ENCODE measurements around the gene ITPR1. TPM values are rescaled to one million over a fixed set of nuclear protein-coding genes. Genes with fewer than 3 reads are reported as not detected.

ITPR1 gene
- total and polyA plus RNA-seq, 2 experiments from 2014 or later: 6.8 to 21.0 TPM

DNA sequence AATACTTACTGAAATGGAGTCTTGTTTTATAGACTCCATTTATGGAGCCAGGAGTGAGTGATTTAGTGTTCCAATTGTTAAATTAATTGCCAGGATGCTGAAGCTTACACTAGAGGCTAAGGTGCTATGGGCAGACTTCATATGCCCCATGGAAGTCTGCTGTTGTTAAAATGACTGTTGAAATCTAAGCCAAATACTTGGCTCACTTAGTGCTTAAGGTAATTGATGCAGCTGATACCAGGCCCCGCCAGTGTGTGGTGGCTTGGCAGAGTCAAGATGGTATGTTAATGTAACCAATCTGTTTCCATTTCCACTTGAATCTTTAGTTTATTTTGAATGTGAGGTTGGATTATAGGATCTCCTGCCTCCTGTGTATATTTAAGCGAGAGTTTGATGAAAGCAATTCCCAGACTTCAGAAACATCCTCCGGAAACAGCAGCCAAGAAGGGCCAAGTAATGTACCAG is 187.1 kb downstream of the ITPR1 start:
- Histone ChIP-seq H3K79me2 (replicated peaks; ENCODE audit: insufficient read depth) (no peaks in the 10 kb centered on the region), H3K36me3 (ENCODE audit: insufficient read depth) (no peaks in the 10 kb centered on the region), H3K27me3 (ENCODE audit: insufficient read depth) (no peaks in the 10 kb centered on the region), H3K4me2 (no peak overlapping the region), H4K20me1 (replicated peaks; ENCODE audit: insufficient read depth) (no peaks in the 10 kb centered on the region), H3K27ac (ENCODE audit: low read depth) (no peak overlapping the region), H2AFZ (no peak overlapping the region), H3F3A (replicated peaks; ENCODE audit: low read depth) (no peaks in the 10 kb centered on the region), H3K9me2 (ENCODE audit: insufficient read depth) (peaks cover 3% of the 10 kb centered on the region; the same call in 1 of the 2 replicates), H3K4me1 (ENCODE audit: insufficient read depth) (no peaks in the 10 kb centered on the region), H3K4me3 (no peak overlapping the region)
- no peak for DNase-seq (ENCODE audit: low spot score)
- TF ChIP-seq, protein P1, sequence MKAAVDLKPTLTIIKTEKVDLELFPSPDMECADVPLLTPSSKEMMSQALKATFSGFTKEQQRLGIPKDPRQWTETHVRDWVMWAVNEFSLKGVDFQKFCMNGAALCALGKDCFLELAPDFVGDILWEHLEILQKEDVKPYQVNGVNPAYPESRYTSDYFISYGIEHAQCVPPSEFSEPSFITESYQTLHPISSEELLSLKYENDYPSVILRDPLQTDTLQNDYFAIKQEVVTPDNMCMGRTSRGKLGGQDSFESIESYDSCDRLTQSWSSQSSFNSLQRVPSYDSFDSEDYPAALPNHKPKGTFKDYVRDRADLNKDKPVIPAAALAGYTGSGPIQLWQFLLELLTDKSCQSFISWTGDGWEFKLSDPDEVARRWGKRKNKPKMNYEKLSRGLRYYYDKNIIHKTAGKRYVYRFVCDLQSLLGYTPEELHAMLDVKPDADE (IDR thresholded peaks at IDR 0.05): no peak
- TF ChIP-seq EZH2 (IDR thresholded peaks at IDR 0.05; ENCODE audit: low read depth, unreplicated experiment) (no peak), NANOG (IDR thresholded peaks at IDR 0.05; ENCODE audit: borderline replicate concordance) (no peak), JUNB (IDR thresholded peaks at IDR 0.05; ENCODE audit: unreplicated experiment) (no peak), ZNF331 (CRISPR knock-in tag; IDR thresholded peaks at IDR 0.05; ENCODE audit: low read depth) (no peak), EZH2phosphoT487 (IDR thresholded peaks at IDR 0.05; ENCODE audit: unreplicated experiment) (no peak), CREB1 (CRISPR knock-in tag; IDR thresholded peaks at IDR 0.05; ENCODE audit: low read depth) (no peak), POLR2AphosphoS5 (IDR thresholded peaks at IDR 0.05; ENCODE audit: low read depth) (no peak), ZNF114 (CRISPR knock-in tag; IDR thresholded peaks at IDR 0.05) (no peak), STAT1 (IDR thresholded peaks at IDR 0.05; ENCODE audit: unreplicated experiment) (no peak)
- TF ChIP-seq, protein P2, sequence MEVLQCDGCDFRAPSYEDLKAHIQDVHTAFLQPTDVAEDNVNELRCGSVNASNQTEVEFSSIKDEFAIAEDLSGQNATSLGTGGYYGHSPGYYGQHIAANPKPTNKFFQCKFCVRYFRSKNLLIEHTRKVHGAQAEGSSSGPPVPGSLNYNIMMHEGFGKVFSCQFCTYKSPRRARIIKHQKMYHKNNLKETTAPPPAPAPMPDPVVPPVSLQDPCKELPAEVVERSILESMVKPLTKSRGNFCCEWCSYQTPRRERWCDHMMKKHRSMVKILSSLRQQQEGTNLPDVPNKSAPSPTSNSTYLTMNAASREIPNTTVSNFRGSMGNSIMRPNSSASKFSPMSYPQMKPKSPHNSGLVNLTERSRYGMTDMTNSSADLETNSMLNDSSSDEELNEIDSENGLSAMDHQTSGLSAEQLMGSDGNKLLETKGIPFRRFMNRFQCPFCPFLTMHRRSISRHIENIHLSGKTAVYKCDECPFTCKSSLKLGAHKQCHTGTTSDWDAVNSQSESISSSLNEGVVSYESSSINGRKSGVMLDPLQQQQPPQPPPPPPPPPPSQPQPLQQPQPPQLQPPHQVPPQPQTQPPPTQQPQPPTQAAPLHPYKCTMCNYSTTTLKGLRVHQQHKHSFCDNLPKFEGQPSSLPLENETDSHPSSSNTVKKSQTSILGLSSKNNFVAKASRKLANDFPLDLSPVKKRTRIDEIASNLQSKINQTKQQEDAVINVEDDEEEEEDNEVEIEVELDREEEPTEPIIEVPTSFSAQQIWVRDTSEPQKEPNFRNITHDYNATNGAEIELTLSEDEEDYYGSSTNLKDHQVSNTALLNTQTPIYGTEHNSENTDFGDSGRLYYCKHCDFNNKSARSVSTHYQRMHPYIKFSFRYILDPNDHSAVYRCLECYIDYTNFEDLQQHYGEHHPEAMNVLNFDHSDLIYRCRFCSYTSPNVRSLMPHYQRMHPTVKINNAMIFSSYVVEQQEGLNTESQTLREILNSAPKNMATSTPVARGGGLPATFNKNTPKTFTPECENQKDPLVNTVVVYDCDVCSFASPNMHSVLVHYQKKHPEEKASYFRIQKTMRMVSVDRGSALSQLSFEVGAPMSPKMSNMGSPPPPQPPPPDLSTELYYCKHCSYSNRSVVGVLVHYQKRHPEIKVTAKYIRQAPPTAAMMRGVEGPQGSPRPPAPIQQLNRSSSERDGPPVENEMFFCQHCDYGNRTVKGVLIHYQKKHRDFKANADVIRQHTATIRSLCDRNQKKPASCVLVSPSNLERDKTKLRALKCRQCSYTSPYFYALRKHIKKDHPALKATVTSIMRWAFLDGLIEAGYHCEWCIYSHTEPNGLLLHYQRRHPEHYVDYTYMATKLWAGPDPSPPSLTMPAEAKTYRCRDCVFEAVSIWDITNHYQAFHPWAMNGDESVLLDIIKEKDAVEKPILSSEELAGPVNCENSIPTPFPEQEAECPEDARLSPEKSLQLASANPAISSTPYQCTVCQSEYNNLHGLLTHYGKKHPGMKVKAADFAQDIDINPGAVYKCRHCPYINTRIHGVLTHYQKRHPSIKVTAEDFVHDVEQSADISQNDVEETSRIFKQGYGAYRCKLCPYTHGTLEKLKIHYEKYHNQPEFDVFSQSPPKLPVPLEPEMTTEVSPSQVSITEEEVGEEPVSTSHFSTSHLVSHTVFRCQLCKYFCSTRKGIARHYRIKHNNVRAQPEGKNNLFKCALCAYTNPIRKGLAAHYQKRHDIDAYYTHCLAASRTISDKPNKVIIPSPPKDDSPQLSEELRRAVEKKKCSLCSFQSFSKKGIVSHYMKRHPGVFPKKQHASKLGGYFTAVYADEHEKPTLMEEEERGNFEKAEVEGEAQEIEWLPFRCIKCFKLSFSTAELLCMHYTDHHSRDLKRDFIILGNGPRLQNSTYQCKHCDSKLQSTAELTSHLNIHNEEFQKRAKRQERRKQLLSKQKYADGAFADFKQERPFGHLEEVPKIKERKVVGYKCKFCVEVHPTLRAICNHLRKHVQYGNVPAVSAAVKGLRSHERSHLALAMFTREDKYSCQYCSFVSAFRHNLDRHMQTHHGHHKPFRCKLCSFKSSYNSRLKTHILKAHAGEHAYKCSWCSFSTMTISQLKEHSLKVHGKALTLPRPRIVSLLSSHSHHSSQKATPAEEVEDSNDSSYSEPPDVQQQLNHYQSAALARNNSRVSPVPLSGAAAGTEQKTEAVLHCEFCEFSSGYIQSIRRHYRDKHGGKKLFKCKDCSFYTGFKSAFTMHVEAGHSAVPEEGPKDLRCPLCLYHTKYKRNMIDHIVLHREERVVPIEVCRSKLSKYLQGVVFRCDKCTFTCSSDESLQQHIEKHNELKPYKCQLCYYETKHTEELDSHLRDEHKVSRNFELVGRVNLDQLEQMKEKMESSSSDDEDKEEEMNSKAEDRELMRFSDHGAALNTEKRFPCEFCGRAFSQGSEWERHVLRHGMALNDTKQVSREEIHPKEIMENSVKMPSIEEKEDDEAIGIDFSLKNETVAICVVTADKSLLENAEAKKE (CRISPR knock-in tag; IDR thresholded peaks at IDR 0.05): no peak
- TF ChIP-seq, protein P3, sequence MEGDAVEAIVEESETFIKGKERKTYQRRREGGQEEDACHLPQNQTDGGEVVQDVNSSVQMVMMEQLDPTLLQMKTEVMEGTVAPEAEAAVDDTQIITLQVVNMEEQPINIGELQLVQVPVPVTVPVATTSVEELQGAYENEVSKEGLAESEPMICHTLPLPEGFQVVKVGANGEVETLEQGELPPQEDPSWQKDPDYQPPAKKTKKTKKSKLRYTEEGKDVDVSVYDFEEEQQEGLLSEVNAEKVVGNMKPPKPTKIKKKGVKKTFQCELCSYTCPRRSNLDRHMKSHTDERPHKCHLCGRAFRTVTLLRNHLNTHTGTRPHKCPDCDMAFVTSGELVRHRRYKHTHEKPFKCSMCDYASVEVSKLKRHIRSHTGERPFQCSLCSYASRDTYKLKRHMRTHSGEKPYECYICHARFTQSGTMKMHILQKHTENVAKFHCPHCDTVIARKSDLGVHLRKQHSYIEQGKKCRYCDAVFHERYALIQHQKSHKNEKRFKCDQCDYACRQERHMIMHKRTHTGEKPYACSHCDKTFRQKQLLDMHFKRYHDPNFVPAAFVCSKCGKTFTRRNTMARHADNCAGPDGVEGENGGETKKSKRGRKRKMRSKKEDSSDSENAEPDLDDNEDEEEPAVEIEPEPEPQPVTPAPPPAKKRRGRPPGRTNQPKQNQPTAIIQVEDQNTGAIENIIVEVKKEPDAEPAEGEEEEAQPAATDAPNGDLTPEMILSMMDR (conservative IDR thresholded peaks at IDR 0.05; ENCODE audit: low read depth in 2 of 2): no peak
- TF ChIP-seq, protein P4, sequence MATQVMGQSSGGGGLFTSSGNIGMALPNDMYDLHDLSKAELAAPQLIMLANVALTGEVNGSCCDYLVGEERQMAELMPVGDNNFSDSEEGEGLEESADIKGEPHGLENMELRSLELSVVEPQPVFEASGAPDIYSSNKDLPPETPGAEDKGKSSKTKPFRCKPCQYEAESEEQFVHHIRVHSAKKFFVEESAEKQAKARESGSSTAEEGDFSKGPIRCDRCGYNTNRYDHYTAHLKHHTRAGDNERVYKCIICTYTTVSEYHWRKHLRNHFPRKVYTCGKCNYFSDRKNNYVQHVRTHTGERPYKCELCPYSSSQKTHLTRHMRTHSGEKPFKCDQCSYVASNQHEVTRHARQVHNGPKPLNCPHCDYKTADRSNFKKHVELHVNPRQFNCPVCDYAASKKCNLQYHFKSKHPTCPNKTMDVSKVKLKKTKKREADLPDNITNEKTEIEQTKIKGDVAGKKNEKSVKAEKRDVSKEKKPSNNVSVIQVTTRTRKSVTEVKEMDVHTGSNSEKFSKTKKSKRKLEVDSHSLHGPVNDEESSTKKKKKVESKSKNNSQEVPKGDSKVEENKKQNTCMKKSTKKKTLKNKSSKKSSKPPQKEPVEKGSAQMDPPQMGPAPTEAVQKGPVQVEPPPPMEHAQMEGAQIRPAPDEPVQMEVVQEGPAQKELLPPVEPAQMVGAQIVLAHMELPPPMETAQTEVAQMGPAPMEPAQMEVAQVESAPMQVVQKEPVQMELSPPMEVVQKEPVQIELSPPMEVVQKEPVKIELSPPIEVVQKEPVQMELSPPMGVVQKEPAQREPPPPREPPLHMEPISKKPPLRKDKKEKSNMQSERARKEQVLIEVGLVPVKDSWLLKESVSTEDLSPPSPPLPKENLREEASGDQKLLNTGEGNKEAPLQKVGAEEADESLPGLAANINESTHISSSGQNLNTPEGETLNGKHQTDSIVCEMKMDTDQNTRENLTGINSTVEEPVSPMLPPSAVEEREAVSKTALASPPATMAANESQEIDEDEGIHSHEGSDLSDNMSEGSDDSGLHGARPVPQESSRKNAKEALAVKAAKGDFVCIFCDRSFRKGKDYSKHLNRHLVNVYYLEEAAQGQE (IDR thresholded peaks at IDR 0.05; ENCODE audit: unreplicated experiment): no peak
- H3K27ac Mint-ChIP-seq: no peak overlapping the region
- peaks cover 11% of the 10 kb centered on the region; the same call in 2 of the 3 replicates for H3K4me1 Mint-ChIP-seq
- peaks cover 1% of the 10 kb centered on the region for H3K27me3 Mint-ChIP-seq (ENCODE audit: insufficient read depth, low read depth, poor library complexity)
- 0 out of 3 replicates have a peak, but pooled peaks cover 3% of the 10 kb centered on the region for H3K36me3 Mint-ChIP-seq (ENCODE audit: low read depth)
- no peak for ATAC-seq
- no peak overlapping the region for H3K4me3 Mint-ChIP-seq
- H3K9me3 Mint-ChIP-seq: no peaks in the 10 kb centered on the region

Measured in GM23338 (cell line).